Glutamatergic neuron (in vitro differentiated cells): ENCODE data around the gene LINGO3. TPM values are rescaled to one million over a fixed set of nuclear protein-coding genes. Genes with fewer than 3 reads are reported as not detected.
A peak's percentile ranks its signal among the peaks of the same experiment; 100 is the strongest.

Experiments
- DNase-seq: peaks from one replicate; pipeline ENCODE4 v3.0.0; 2022
- H3K27ac Mint-ChIP-seq: one replicate; pipeline ENCODE4 v1.8.0; 2020; ENCODE audit warnings: mild to moderate bottlenecking, mixed read lengths, inconsistent platforms; ENCODE audit not compliant: unreplicated experiment
- H3K27me3 Mint-ChIP-seq: one replicate; pipeline ENCODE4 v1.8.0; 2020; ENCODE audit warnings: mild to moderate bottlenecking, moderate library complexity, mixed read lengths, inconsistent platforms; ENCODE audit not compliant: unreplicated experiment
- H3K36me3 Mint-ChIP-seq: one replicate; pipeline ENCODE4 v1.8.0; 2020; ENCODE audit warnings: mild to moderate bottlenecking, mixed read lengths, inconsistent platforms; ENCODE audit not compliant: unreplicated experiment
- H3K4me1 Mint-ChIP-seq: one replicate; pipeline ENCODE4 v1.8.0; 2020; ENCODE audit warnings: mild to moderate bottlenecking, low read depth, mixed read lengths, inconsistent platforms; ENCODE audit not compliant: unreplicated experiment
- H3K4me3 Mint-ChIP-seq: one replicate; pipeline ENCODE4 v1.8.0; 2020; ENCODE audit warnings: mild to moderate bottlenecking, mixed read lengths, inconsistent platforms; ENCODE audit not compliant: unreplicated experiment
- H3K9me3 Mint-ChIP-seq: one replicate; pipeline ENCODE4 v1.8.0; 2020; ENCODE audit warnings: mild to moderate bottlenecking, moderate library complexity, mixed read lengths, inconsistent platforms; ENCODE audit not compliant: unreplicated experiment
- total RNA-seq: library from RNA; stranded (reverse); fragmentation: NEBNext Ultra II Directional; extraction: Animal tissue kit (Norgen Biotek cat#: 25700); gene quantifications from one replicate; pipeline ENCODE4 v1.2.1, GENCODE V29; 2021; ENCODE audit not compliant: unreplicated experiment
- TF ChIP-seq, protein P1 (sequence below): fragments of 200-600 bp; sonication (generic); IDR thresholded peaks from one replicate; pipeline ENCODE4 v1.5.0; 2021; ENCODE audit not compliant: partially characterized antibody, unreplicated experiment

Gene LINGO3
- total RNA-seq, 1 donor from 2014 or later = 0.25 TPM

- H3K9me3 Mint-ChIP-seq = peaks cover 9% of the 10 kb centered on the region
- TF ChIP-seq, protein P1, sequence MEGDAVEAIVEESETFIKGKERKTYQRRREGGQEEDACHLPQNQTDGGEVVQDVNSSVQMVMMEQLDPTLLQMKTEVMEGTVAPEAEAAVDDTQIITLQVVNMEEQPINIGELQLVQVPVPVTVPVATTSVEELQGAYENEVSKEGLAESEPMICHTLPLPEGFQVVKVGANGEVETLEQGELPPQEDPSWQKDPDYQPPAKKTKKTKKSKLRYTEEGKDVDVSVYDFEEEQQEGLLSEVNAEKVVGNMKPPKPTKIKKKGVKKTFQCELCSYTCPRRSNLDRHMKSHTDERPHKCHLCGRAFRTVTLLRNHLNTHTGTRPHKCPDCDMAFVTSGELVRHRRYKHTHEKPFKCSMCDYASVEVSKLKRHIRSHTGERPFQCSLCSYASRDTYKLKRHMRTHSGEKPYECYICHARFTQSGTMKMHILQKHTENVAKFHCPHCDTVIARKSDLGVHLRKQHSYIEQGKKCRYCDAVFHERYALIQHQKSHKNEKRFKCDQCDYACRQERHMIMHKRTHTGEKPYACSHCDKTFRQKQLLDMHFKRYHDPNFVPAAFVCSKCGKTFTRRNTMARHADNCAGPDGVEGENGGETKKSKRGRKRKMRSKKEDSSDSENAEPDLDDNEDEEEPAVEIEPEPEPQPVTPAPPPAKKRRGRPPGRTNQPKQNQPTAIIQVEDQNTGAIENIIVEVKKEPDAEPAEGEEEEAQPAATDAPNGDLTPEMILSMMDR = no peak
- no peak overlapping the region for H3K27ac Mint-ChIP-seq
- peaks cover 20% of the 10 kb centered on the region for H3K4me1 Mint-ChIP-seq
- peaks cover 11% of the 10 kb centered on the region for H3K36me3 Mint-ChIP-seq
- DNase-seq = peak; percentile 13
- peaks cover 7% of the 10 kb centered on the region for H3K27me3 Mint-ChIP-seq
- H3K4me3 Mint-ChIP-seq = no peak overlapping the region
Observed at GRCh38 chr19:2339644-2340310, 31.8 kb upstream of the LINGO3 start.

GRCh38 chr19:2338751-2339643 is 31.0 kb upstream of the LINGO3 start:
- peaks cover 20% of the 10 kb centered on the region for H3K4me1 Mint-ChIP-seq
- TF ChIP-seq, protein P1 = no peak
- H3K36me3 Mint-ChIP-seq = peaks cover 11% of the 10 kb centered on the region
- DNase-seq = peak; percentile 16
- H3K4me3 Mint-ChIP-seq = no peak overlapping the region
- H3K27ac Mint-ChIP-seq = no peak overlapping the region
- H3K27me3 Mint-ChIP-seq = peaks cover 9% of the 10 kb centered on the region
- H3K9me3 Mint-ChIP-seq = peaks cover 11% of the 10 kb centered on the region

DNA sequence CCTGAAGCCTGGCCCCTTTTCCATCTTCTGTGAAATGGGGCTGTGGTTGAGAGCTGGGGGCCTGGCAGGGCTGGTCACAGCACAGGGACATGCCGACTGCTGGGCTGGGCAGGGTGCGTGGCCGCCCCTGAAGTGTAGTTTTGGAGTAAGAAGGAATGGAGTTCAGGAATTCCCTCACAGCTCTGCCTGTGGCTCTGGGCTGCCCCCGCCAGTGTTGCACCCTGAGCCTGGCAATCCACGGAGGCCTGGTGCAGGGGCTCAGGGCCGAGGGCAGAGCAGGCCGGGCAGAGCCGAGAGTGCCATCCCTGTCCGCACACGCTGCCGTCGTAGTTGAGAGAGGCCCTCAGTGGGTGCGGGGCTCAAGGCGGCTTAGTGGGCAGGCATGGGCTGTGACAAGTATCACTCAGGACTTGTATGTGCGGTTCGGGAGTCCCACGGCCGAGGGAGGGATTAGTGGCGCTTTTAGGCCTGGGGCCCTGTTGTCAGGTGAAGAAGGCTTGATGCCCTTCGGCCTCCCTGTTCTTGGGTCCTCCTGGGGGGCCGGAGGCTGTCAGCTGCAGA is 30.2 kb upstream of the LINGO3 start:
- peak; percentile 13 for DNase-seq
- Mint-ChIP-seq H3K36me3 (peaks cover 11% of the 10 kb centered on the region), H3K9me3 (peaks cover 17% of the 10 kb centered on the region), H3K4me3 (no peak overlapping the region), H3K27ac (no peak overlapping the region), H3K27me3 (peaks cover 14% of the 10 kb centered on the region), H3K4me1 (peaks cover 20% of the 10 kb centered on the region)
- TF ChIP-seq, protein P1 = no peak

GRCh38 chr19:2337329-2337707 is 29.4 kb upstream of the LINGO3 start:
- TF ChIP-seq, protein P1 = peak; percentile 67
- H3K4me3 Mint-ChIP-seq = no peak overlapping the region
- H3K27ac Mint-ChIP-seq = peak overlapping the region; percentile 64
- H3K9me3 Mint-ChIP-seq = peaks cover 22% of the 10 kb centered on the region
- peaks cover 11% of the 10 kb centered on the region for H3K36me3 Mint-ChIP-seq
- peaks cover 20% of the 10 kb centered on the region for H3K4me1 Mint-ChIP-seq
- DNase-seq = peak; percentile 86
- peaks cover 19% of the 10 kb centered on the region for H3K27me3 Mint-ChIP-seq
